ENCODE data around the gene CFAP43.
A peak's percentile ranks its signal among the peaks of the same experiment; 100 is the strongest.

Gene CFAP43, protein sequence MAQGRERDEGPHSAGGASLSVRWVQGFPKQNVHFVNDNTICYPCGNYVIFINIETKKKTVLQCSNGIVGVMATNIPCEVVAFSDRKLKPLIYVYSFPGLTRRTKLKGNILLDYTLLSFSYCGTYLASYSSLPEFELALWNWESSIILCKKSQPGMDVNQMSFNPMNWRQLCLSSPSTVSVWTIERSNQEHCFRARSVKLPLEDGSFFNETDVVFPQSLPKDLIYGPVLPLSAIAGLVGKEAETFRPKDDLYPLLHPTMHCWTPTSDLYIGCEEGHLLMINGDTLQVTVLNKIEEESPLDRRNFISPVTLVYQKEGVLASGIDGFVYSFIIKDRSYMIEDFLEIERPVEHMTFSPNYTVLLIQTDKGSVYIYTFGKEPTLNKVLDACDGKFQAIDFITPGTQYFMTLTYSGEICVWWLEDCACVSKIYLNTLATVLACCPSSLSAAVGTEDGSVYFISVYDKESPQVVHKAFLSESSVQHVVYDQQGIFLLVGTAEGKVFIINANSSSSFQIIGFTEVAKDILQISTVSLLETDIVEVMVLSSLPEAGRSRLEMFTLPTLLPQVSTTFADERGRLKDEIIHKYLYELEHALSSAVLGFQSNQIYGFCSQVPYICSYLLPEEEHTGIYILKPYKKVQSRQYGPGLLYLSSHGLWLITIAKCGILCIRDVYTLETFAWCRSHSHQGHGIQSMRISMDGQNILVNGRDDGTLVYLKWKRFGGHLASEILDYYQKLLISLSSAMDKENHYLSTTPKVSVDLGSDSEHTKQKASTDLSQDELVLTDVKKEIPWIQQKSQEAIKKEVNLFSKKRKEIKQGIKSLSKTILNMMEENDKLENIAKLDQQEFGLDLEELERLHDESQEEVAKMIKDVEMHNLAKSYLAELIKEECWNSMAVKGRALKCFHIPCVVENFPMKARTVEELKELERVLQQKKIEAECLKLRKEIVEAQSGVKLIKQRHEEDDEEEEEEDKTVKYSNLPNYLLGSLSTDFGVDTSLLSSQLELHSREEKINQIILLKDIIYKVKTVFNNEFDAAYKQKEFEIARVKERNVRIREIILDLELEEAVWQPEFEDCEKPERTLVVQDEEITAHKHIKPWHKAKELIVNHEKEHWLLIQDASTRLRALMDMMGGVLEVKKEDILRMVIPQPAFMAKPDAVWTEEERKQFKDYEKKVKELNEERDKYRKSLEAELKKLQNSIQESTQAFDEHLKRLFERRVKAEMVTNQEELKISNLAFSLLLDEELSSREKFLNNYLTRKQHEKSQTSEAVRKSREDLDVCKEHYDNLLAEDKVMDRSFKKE (N-terminal part only)

GRCh38 chr10:104231784-104232612, at the start of gene CFAP43:
CFAP43 (minus strand) TSS chr10:104232364; CDS start chr10:104232246, 118 bp downstream.
- H3K4me3 ChIP-seq (ENCODE audit: low read depth, low read length) = peak within 1 kb of the TSS; percentile 81
- TF ChIP-seq CTCF (IDR thresholded peaks at IDR 0.05; ENCODE audit: insufficient read depth, low read depth, low read length, missing control alignments) = no peak
- peak; percentile 97 for DNase-seq (ENCODE audit: low read depth)

GRCh38 chr10:104281694-104282093, 49.5 kb upstream of the CFAP43 start:
- DNase-seq (ENCODE audit: low read depth) = no peak
- no peak for TF ChIP-seq CTCF (IDR thresholded peaks at IDR 0.05; ENCODE audit: insufficient read depth, low read depth, low read length, missing control alignments)
- no peak overlapping the region for H3K4me3 ChIP-seq (ENCODE audit: low read depth, low read length)

- no peak overlapping the region for H3K4me3 ChIP-seq (ENCODE audit: low read depth, low read length)
- TF ChIP-seq CTCF (IDR thresholded peaks at IDR 0.05; ENCODE audit: insufficient read depth, low read depth, low read length, missing control alignments) = no peak
- no peak for DNase-seq (ENCODE audit: low read depth)
These were observed 47.5 kb upstream of the CFAP43 start for GRCh38 chr10:104279550-104280259.

- no peak for TF ChIP-seq CTCF (IDR thresholded peaks at IDR 0.05; ENCODE audit: insufficient read depth, low read depth, low read length, missing control alignments)
- no peak for DNase-seq (ENCODE audit: low read depth)
- no peak overlapping the region for H3K4me3 ChIP-seq (ENCODE audit: low read depth, low read length)
These were observed 45.6 kb upstream of the CFAP43 start for GRCh38 chr10:104277785-104278184.

GRCh38 chr10:104276192-104276591, 44.0 kb upstream of the CFAP43 start:
- TF ChIP-seq CTCF (IDR thresholded peaks at IDR 0.05; ENCODE audit: insufficient read depth, low read depth, low read length, missing control alignments) = no peak
- DNase-seq (ENCODE audit: low read depth) = no peak
- H3K4me3 ChIP-seq (ENCODE audit: low read depth, low read length) = no peak overlapping the region
